Suppressor macrophage (primary cell): Measurements from ENCODE around the gene ACTL8.

Source experiments
- DNase-seq, 4 experiments: peaks; one replicate each; pipeline ENCODE4 v3.0.0-alpha.2; 2020 to 2022
- total RNA-seq, 17 experiments: gene quantifications; one replicate each; lab custom pipeline; 2026; ENCODE audit warnings: mixed read lengths in 6 of 17, inconsistent platforms in 3 of 17; lab: John Stamatoyannopoulos, UW

ACTL8 gene, protein sequence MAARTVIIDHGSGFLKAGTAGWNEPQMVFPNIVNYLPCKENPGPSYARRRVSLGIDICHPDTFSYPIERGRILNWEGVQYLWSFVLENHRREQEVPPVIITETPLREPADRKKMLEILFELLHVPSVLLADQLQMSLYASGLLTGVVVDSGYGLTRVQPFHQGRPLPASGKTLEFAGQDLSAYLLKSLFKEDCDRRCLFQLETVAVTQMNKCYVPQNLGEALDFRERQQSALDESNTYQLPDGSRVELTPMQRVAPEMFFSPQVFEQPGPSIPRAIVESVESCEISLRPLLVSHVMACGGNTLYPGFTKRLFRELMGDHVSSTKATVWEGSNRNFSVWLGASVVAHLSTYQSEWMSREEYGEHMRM
- 0 to 0.44 (median 0) reads per million in 17 experiments for total RNA-seq

DNA sequence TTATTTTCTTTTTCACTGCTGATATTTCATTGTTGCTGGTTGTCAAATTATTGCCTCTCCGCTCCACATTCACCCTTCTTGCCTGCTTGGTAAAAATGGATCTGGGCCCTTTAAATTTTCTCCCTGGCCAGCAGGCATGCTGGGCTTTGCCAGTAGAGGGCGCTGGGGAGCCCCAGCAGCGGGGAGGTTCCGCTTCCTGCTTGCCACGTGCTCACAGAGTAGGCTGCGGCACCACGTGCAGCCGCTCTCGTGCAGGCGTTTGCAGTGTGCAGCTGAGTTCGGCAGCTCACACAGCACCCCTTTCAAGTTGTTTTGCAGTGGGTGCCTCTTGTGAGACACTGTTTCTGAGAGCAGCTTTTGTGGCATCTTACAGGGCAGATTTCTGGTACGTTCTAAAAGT is at the start of gene ACTL8:
Gene ACTL8, plus strand, starts transcription at position 214 of the 400 bp plus-strand sequence. CDS start 67,676 bp downstream, outside the sequence.
- DNase-seq, result peak in 3 of 4 experiments; percentile 11 to 20 (median 19)

DNA sequence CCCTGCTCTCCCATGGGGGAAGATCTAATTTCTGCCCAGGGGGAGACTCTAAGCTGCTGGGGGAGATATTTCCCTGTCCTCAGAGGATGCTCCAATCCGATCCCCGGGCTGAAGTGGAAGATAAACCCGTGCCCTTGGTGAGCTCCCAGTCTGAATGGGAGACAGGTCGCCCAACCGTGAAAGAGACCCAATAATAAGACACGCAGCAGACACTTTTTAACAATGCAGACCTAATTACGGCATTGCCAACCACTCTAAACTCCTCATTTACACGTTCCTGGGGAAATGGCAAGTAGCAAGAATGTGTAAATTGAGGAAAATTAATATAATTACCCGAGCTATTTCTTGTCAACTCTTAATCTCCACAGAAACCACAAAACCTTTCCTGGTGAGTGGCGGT is 48.7 kb upstream of the ACTL8 start:
- no peak for DNase-seq

DNA sequence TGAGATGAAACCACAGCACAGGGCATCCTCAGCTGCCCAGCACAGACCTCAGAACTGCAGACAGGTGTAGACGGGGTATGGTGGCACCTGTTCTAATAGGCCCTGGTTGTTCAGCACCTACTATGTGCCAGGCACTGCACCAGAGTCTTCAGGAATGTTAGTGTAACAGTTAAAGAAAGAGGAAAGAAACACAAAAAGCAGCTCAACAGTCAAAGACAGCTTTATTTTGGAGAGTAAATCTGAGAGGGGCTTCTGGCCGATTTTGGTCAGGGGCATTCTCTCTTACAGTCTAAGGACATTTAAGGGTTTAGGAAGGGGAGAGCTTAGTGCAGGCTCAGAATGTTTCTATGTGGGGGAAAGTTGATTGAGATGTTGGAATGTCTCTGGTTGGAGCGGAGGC is 45.2 kb upstream of the ACTL8 start:
- DNase-seq, result no peak

DNA sequence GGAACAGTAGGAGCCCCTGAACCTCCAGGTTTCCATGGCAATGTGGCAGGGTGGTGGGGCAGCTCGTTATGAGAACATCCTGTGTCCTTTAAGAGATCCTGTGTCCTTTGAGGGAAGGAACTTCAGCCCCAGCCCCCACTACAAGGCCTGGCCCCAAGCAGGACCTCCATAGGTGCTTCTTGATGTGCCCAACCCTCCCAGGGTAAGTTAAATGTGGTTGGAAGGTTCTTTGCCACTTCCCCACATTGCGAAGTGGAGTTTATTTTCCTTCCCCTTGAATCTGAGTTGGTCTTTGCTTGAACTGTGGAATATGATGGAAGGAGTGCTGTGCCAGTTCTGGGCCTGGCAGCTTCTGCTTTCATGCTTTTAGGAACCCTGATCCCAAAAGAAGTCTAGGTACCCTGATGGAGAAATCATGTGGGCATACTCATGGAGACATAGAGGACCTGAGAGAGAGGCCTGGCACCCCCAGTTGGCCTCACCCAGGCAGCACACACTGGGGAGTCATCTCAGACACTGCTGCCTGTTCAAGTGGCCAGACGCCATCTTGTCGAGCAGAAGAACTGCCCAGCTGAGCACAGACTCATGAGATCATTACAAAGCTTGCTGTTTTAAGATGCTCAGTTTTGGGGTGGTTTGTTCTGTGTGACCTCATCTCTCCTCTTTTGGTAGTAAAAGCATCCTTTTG is 44.1 kb upstream of the ACTL8 start:
- DNase-seq, result no peak

DNA sequence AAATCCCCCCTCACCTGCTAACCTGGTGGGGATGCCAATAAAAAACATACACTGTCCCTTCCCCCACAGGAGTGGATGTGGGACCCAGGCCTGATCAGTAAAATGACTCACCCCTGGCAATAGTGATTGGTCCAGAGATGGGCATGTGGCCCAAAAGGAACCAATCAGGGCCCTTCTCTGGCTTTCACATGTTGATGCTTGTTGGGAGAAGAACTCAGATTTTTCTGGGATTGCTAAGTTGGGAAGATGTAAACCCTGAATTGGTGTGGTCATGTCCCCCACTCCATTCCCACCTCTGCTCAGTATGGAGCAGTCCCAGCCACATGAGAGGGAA is 43.6 kb upstream of the ACTL8 start:
- DNase-seq, result no peak

DNA sequence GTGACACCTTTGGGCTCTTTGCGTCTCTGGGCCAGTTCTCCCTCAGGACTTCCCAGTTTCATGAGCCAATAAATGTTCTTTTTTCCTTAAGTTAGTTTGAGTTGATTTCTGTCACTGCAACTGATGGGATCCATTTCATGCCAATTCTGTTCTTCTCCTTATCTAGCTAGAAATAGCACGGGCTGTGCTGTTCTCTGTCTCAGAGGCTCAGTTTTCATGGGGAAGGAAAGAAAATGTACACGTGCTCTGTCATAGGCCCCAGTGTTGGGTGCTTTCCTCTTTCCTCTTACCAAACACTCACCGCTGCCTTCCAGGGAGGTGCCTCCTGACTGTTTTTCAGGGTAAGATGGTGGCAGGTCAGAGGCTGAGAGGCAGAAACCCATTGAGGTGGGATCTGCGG is 43.2 kb upstream of the ACTL8 start:
- no peak for DNase-seq

DNA sequence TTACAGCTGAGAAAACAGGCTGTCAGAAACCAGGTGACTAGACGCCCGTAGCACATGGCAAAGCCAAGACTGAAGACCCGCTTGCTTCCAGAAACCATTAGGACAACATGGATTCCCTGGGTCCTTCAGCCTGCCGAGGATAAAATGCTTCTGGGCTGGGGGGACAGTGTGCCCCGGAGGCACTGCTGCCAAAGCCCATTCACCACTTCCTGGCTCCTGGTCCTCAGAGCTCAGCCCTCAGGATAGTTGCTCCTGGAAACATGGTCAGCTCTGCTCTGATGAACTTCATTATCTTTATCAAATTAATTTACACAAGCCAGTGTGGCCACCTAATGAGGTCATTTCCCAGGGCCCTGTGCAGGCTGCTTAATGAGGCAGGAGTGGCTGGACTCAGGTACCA is 41.1 kb upstream of the ACTL8 start:
- no peak for DNase-seq

DNA sequence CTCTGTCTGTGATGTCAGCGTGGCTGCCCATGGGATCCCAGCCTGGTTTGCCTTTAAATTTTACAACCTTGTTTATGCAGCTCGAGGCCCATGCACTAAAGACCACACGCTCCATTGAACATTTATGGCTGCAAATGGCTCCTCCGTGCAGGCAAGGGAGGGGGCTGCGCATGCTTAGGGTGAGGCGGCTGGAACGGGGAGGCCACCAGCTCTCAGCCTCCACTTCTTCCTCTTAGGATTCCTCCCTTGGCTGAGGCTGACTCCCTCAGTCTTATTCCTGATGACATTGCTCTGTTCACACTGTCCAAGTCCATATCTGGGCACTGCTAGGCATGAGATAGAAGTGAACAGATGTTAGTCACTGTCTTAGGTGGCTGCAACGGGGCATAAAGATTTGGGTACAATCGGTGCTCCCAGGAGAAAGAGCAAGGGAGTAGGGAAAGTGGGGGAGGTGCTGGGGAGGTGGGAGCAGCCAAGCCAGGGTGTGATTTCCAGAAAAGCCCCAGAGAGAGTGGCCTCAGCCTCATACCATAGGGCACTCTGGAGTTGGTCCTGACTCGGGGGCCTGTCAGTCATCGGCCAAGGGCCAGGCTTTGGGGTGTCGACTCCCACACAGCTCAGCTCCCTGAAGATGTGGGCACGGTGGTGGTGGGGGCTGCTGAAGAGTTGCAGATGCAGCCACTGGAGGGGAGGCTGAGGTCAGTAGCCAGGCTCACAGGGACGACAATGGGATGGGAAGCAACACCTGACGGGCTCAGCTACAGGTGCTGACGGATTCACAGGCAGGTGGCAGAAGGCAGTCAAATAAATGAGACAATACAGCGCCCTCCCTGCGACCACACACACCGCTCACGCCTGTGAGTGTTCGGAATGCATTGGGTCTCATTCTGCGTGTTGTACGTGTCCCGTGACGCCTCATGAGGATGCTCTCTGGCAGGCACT is 37.3 kb upstream of the ACTL8 start:
- DNase-seq, result no peak

DNA sequence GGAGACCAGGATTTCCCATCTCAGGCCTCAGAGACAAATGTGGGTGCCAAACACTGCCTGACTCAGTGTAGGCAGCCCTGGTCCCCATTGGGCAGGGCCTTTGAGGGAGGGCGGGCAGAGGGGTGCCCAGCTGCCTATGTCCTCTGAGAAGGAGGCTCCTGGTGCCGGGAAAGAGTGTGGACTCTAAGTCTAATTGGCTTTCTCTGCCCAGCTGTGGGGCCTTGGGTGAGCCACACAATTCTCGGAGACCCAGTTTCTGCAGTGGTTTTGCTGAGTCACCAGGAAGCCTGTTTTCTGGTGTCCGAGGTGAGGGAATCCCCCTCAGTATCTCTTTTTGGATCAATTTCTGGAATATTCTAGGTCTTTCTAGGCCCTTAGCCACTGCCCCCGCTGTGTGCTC is 35.3 kb upstream of the ACTL8 start:
- no peak for DNase-seq

DNA sequence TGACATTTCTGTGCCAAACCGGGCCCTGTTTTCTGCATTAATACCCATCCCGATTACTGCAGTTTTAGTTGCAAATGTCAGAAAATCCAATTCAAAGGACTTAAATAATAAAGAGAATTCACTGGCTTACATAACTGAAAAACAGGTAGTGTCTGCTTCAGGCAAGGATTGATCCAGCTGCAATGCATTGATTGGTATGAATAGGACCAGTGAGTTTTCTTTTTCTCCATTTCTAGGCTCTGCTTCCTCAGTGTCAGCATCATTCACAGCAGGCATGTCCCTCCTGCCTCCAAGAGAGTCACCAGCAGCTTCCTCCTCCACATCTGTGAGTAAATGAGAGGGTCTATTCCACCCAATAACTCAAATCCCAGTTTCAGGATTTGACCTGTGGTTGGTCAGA is 33.7 kb upstream of the ACTL8 start:
- no peak for DNase-seq

DNA sequence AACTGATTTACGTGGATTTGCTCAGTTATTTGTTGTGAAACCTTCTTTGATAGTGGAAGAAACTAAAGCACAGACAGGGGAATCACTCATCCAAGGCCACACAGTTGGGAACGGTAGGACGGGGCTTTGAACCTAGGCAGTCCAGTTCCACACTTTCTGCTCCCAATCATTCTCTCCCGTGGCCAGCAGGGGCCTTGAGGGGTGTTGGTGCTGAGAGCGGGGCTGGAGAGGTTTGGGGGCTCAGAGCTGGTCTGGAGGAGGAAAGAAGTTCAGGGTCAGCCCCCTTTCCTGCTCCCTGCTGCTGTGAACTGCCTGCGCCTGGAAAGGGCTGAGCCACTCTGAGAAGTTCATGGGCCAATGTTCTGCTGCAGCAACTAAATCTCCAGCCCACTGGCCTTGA is 31.4 kb upstream of the ACTL8 start:
- no peak for DNase-seq

DNA sequence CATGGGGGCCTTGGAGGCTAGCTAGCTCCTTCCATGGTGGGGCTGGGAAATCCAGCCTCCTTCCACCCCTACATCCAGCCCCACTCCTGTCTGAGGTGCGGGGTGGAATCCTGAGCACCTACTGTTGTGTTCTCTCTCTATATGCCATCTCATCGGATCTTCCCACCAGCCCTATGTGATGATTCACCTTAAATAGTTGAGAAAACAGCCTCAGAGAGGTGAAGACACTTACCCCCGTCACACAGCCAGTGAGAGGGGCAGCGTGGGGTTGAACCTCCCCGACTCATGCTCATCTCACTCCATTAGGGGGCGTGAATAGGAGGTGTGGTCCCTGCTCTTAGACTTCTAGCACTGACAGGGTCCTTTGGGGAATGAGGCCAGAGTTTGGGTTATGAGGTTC is 31.0 kb upstream of the ACTL8 start:
- no peak for DNase-seq

DNA sequence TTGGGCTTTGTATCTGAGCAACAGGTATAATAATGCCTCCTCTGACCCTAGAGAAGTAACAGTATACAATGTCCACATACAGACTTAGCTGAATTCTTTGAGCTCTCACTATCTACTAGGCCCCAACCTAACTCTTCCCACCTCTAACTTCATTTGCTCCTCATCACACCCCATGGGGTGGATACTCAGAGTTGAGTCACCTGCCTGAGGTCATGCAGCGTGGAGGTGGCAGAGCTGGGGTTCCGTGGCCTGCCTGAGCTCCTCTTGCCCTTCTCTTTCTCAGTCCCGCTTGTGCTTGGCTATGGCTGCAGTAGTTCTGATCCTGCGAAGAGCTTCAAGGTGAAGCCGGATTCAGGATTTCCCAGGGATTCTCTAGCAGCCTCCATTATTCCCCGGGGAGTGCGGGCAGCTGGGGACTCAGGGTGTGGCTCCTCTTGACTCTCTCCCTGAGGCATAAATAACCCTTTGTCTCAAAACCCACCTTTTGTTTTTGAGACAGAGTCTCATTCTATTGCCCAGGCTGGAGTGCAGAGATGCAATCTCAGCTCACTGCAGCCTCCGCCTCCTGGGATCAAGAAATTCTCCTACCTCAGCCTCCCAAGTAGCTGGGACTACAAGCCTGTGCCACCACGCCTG is 29.9 kb upstream of the ACTL8 start:
- DNase-seq, result no peak

DNA sequence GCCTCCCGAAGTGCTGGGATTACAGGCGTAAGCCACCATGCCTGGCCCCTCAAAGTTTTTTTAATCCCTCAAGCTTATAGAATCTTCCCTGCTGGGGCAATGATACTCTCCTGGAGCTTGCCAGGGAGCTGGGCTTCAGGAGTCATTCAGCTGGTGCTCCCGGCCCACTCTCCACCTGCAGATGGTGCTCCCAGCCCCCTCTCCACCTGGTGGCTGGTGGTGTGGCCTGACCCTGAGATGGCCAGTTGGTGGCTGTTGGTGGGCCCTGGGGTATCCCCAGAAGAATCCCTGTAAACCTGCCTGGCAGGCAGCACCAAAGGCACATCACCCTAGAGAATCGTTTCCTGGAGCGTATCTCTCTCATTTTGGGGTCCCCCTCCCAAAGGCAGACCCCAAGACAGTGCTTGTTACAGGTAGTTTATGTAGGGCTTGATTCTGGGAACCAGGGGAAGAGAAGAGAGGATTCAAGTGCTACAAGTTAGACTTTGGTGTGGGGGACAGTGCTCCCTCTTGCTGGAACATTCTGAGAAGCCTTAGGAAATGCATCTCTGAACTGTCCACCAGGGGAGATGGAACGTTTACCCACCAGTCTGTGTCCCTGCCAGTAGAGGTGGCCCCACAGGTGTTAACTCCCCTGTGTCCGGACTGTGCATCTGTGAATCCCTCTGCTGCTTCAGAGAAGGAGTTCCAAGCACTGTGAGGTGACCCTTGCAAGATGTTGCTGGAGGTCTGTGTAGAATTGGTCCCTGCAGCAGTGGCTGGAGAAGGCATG is 29.1 kb upstream of the ACTL8 start:
- no peak for DNase-seq

DNA sequence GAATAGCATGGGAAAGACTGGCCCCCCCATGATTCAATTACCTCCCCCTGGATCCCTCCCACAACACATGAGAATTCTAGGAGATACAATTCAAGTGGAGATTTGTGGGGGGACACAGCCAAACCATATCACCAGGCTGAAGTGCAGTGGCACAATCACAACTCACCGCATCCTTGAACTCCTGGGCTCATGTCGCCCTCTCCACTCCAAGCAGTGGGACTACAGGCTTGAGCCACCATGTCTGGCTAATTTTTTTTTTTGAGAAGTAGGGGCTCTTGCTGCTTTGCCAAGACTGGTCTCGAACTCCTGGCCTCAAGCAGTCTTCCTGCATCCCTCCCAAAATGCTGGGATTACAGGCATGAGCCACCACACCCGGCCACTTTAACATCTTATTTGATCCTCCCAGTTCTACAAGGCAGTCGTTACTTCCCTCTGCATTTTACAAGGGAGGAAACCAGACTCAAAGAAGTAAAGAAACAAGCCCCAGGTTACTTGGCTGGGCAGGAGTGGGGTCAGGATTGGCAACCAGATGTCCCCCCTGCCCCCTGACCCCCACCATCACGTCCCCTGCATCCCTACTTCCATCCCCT is 26.9 kb upstream of the ACTL8 start:
- no peak for DNase-seq

DNA sequence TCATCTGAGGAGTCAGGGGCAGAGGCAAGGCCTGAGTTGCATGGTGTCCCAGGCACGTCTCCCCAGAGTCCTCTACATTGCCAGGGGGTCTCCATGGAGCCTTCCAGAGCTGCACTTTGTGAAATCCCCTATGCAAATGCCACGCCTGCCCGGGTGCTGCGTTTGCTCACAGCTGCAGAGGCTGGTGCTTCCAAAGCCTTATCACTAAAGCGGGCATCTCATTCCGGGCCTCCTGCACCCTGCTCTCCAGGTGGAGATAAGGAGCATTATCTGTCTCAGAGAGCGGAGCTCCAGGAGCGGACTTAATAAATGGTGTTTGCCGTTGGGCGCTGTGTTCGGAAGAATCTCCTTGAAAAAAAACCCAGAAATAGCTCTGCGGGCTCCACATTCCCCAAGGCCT is 25.9 kb upstream of the ACTL8 start:
- no peak for DNase-seq

DNA sequence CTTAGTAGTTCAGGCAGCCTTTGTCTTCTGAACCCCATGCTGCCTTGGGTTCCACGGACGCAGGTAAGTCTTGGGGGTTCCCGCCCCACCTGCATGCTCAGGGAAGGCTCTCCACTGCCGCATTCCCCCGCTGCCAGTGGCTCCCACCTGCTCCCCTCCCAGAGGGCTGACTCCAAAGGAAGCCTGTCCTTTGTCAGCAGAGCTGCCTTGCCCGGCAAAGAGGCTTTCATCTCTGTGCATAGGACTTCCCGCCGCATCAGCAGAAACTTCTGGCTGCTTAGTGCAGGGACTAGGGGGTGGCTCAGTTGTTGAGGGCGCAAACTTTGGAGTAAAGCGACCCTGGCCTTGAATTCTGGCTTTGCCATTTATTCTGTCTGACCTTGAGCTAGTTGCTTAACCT is 25.2 kb upstream of the ACTL8 start:
- no peak for DNase-seq

DNA sequence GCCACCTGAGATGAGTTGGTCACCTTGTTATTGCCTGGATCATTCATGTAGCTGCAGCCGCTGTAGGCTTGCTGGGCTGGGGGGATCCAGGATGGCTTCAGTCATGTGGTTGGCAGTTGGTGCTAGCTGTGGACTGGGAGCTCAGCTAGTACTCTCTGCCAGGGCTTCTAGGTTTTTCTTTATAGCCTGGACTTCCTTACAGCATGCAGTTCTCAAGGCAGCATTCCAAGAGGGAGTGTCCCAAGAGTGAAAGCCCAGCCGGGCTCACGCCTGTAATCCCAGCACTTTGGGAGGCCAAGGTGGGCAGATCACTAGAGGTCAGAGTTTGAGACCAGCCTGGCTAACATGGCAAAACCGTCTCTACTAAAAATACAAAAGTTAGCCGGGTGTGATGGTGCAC is 23.7 kb upstream of the ACTL8 start:
- DNase-seq, result no peak

DNA sequence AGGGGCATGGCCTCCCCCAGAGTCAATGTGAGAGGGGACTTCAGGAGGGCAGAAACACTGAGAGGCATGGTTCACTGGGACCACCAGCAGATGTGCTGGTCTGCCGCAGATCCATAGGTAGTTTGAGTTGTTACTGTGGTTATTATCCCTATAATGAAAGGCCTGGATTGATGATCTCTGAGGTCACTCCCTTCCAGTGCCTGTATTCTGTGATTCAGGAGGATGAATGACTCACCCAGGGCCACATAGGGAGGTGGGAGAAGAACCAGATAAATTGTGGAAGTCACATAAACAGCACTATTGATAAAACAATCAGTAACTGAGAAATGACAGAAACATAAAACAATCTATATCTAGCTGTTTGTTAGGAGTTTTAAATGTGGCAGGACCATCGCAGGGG is 22.7 kb upstream of the ACTL8 start:
- peak in 1 of 4 experiments; percentile 3 for DNase-seq

DNA sequence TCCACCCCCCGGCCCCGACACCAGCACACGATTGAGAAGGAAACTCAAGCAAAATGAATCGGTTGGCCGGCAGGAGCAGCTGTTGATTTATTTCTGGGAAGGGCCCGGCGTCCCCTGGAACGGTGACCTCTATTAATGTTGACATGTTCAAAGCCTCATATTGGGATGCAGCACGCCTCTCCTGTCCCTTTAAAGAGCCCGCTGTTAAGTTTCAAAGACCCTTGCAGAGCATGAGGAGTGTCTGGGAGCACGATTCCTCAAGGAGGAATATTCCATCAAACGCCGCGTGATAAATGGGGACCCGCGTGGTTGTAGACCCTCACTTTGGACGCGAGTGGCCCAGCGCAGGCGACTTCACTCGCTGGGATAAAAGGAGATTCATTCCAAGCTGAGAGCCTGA is 21.5 kb upstream of the ACTL8 start:
- DNase-seq, result no peak

DNA sequence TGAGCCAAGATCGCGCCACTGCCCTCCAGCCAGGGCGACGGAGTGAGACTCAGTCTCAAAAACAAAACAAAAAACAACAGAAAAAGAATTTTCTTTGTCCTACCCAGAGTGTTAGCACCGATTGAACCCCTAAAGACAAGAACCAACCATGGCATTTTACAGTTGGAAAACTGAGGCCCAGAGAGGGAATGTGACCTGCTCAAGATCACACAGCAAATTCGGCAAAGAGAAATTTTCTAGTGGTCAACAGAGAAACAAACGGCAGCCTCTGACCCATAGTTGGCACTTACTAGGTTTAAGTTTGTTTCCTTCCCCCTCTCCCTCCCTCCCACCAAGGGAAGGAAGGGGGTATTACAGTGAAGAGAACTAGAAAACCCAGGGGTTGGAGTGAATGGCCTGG is 20.5 kb upstream of the ACTL8 start:
- DNase-seq, result no peak

DNA sequence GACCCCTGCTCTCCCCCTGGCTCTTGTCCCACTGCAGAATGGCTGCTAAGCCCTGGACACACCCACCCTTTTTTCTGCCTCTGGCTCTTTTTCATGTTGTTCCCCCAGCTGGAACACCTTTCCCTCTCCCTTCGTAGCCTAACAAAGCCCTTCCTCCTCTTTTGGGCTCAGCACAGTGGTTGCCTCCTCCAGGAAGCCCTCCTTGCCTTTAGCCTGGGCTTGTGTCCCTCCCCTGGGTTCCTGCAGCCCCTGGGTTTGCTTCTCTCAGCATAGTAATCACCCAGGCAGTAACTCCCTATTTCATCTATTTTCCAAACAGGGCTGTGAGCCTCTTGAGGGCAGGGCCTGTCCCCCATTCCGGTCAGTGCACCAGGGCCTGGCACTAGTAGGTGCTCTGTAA is 19.8 kb upstream of the ACTL8 start:
- DNase-seq, result no peak
